Type B pancreatic cell (in vitro differentiated cells): ENCODE measurements around the gene KIRREL3. TPM values are rescaled to one million over a fixed set of nuclear protein-coding genes. Genes with fewer than 3 reads are reported as not detected.
A peak's percentile ranks its signal among the peaks of the same experiment; 100 is the strongest.

Experiments used
- DNase-seq: peaks from one replicate; pipeline ENCODE4 v3.0.0; 2021; ENCODE audit warnings: mixed read lengths; ENCODE audit not compliant: unreplicated experiment; ENCODE audit errors: extremely low spot score
- H3K27ac Mint-ChIP-seq: 2 replicates; pipeline ENCODE4 v1.8.0; 2021; ENCODE audit warnings: mild to moderate bottlenecking, mixed read lengths
- H3K27me3 Mint-ChIP-seq: 2 replicates; pipeline ENCODE4 v1.8.0; 2021; ENCODE audit warnings: mixed read lengths
- H3K36me3 Mint-ChIP-seq: 2 replicates; pipeline ENCODE4 v1.8.0; 2021; ENCODE audit warnings: mixed read lengths
- H3K4me1 Mint-ChIP-seq: one replicate; pipeline ENCODE4 v1.8.0; 2021; ENCODE audit warnings: mixed read lengths; ENCODE audit not compliant: unreplicated experiment
- H3K4me3 Mint-ChIP-seq: 2 replicates; pipeline ENCODE4 v1.8.0; 2021; ENCODE audit warnings: mild to moderate bottlenecking, mixed read lengths
- H3K9me3 Mint-ChIP-seq: 2 replicates; pipeline ENCODE4 v1.8.0; 2021; ENCODE audit warnings: mixed read lengths
- total RNA-seq: library from RNA; stranded (reverse); gene quantifications from 2 replicates; pipeline ENCODE4 v1.2.1, GENCODE V29; 2021; ENCODE audit warnings: low replicate concordance
- TF ChIP-seq, protein P1 (sequence below): fragments of 200-600 bp; sonication (generic); conservative IDR thresholded peaks from 2 replicates; pipeline ENCODE4 v1.5.0; 2021; ENCODE audit warnings: antibody characterized with exemption, mild to moderate bottlenecking

Gene KIRREL3
- total RNA-seq, 1 donor from 2014 or later, result 4.1 TPM

DNA sequence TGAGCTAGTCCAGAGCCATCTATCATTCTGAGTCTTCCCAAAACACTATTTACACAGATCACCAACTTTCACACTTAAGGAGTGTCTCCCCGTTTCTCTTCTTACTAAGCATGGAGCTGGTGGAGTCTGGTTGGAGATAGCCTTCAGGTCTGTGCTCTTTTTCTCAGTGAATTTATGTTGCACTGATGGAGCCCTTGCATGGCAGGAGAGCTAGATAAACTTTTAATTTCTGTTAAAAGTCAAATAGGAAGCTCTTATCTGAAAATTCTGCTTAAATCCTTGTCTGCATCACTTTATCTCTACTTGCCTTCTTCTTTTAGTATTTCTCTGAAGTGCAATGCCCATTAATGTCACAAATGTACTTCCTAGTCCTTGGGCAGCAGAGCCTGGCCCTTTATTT lies 581.7 kb downstream of the KIRREL3 start:
- H3K27ac Mint-ChIP-seq, result no peak overlapping the region
- no peak for DNase-seq
- H3K4me3 Mint-ChIP-seq, result no peak overlapping the region
- TF ChIP-seq, protein P1, sequence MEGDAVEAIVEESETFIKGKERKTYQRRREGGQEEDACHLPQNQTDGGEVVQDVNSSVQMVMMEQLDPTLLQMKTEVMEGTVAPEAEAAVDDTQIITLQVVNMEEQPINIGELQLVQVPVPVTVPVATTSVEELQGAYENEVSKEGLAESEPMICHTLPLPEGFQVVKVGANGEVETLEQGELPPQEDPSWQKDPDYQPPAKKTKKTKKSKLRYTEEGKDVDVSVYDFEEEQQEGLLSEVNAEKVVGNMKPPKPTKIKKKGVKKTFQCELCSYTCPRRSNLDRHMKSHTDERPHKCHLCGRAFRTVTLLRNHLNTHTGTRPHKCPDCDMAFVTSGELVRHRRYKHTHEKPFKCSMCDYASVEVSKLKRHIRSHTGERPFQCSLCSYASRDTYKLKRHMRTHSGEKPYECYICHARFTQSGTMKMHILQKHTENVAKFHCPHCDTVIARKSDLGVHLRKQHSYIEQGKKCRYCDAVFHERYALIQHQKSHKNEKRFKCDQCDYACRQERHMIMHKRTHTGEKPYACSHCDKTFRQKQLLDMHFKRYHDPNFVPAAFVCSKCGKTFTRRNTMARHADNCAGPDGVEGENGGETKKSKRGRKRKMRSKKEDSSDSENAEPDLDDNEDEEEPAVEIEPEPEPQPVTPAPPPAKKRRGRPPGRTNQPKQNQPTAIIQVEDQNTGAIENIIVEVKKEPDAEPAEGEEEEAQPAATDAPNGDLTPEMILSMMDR, result no peak
- H3K27me3 Mint-ChIP-seq, result no peaks in the 10 kb centered on the region
- H3K36me3 Mint-ChIP-seq, result peaks cover 5% of the 10 kb centered on the region
- H3K9me3 Mint-ChIP-seq, result no peaks in the 10 kb centered on the region
- H3K4me1 Mint-ChIP-seq, result peaks cover 6% of the 10 kb centered on the region

DNA sequence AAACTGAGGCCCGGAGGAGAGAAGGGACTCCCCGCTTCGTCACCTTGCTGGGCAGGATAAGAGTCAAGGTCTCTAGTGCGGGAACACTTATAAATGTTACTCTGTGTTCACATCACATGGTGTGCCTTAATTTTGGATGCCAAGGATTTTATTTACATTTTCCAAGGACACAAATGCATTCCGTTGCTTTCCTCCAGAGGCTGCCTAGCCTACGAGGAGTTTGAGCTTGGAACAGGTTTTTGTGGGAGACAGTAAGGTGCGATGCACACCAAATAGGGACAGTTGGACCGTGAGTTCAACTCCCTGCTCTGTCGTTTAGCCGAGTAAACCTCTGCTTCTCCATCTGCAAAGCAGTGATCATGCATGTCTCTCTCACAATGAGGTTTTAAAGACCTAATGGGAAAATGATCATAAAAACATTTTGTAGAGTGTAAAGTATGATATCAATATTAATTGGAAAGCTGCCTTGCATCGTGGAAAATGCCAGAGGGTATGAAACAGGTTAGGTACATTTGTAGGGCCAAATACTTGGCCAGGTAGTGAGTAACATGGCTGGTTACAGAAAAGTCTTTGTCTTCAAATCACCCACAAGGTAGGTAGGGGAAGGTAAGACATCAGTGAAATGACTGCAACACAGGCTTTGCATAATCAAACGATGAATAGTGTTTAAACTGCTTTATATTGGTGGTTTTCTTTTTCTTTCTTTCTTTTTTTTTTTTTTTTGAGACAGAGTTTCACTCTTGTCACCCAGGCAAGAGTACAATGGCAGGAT lies 583.3 kb downstream of the KIRREL3 start:
- Mint-ChIP-seq H3K4me1 (peaks cover 6% of the 10 kb centered on the region), H3K36me3 (peaks cover 5% of the 10 kb centered on the region), H3K4me3 (no peak overlapping the region), H3K27ac (no peak overlapping the region), H3K9me3 (no peaks in the 10 kb centered on the region), H3K27me3 (no peaks in the 10 kb centered on the region)
- TF ChIP-seq, protein P1, result no peak
- DNase-seq, result no peak

DNA sequence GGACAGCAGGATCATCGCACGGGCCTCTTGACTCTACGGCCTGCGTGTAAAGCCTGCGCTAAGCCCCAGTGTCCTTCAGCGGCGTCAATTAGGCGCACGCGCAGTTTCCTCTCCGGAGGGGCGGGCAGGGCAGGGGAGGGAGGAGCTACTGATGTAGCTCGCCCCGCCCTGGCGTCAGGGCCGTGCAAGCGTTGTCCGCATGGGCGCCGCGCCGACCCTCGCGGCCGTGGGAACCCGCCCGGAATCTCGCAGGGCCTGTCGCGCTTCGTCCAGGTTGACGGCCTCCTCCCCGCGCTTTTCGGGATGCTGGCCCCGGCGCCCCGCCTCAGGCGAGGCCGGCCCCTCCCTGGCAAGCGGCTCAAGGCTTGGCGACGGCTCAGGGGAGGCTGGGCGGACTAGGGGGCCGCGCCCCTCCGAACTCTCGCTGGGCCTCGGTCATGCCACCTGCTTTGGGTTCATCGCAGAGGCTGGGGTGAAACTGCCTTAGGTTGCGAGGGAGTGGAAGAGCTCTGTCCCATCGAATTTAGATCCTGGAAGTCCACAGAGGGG lies 584.0 kb downstream of the KIRREL3 start:
- peak overlapping the region; percentile 55 for H3K27ac Mint-ChIP-seq
- no peaks in the 10 kb centered on the region for H3K27me3 Mint-ChIP-seq
- H3K36me3 Mint-ChIP-seq, result peaks cover 9% of the 10 kb centered on the region
- peak overlapping the region; percentile 22 for H3K4me3 Mint-ChIP-seq
- DNase-seq, result no peak
- TF ChIP-seq, protein P1, result no peak
- no peaks in the 10 kb centered on the region for H3K9me3 Mint-ChIP-seq
- peaks cover 11% of the 10 kb centered on the region for H3K4me1 Mint-ChIP-seq

DNA sequence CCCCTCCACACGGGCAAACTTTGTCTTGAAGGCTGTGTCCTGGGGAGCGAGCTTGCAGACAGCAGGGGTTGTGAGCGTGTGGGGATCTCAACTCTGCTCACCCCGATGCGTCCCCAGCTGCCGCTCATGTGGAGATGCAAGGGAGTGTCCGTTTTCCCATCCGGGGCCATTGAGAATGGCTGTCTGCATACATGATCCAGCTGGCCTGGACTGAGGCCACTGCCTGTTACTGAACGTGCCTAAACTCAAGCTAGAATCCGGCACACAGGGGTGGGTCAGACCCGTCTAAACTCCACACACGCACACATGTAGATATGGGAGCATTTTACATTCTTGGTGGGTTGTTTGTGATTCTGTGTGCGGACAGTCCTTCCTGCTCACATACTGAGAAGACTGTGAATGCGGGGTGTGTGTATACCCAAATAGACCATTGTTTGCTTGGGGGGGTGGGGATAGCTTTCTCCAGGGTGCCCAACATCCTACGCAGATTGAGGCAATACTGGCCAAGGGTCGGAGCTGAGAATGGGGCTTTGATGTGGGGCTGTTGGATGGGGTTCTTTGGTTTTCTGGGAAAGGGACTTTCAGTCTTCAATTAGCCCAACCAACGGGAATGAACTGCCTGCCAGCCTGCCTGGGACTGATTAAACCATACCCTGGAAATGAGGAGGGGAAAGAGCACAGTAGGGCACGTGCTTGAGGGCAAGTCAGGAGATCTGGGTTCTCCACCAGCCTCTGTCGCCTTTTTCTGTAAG lies 584.7 kb downstream of the KIRREL3 start:
- Mint-ChIP-seq H3K27me3 (no peaks in the 10 kb centered on the region), H3K27ac (peak overlapping the region; percentile 55), H3K9me3 (no peaks in the 10 kb centered on the region), H3K4me1 (peaks cover 12% of the 10 kb centered on the region), H3K36me3 (peaks cover 10% of the 10 kb centered on the region), H3K4me3 (peak overlapping the region; percentile 22)
- TF ChIP-seq, protein P1, result no peak
- no peak for DNase-seq

DNA sequence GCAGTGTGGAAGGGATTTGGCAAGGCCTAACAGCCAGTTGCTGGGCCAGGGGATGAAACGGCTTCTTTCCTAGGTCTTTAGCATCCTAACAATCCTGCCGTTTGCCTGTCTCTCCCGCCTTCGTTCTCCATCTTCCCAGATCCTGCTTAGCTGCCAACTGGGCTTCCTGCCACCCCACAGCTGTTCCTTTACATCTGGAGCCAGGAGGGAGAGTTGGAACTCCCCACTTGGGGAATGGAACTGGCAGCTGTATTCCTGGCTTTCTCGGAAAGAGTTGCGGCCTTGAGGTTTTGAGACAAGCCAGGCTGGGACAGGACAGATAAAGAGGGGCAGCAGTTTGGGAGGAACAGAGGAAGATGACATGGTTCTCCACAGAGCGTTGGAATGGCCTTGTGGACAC lies 585.4 kb downstream of the KIRREL3 start:
- peaks cover 14% of the 10 kb centered on the region for H3K36me3 Mint-ChIP-seq
- H3K27ac Mint-ChIP-seq, result no peak overlapping the region
- H3K9me3 Mint-ChIP-seq, result no peaks in the 10 kb centered on the region
- TF ChIP-seq, protein P1, result no peak
- H3K4me1 Mint-ChIP-seq, result peaks cover 13% of the 10 kb centered on the region
- no peak overlapping the region for H3K4me3 Mint-ChIP-seq
- no peak for DNase-seq
- H3K27me3 Mint-ChIP-seq, result no peaks in the 10 kb centered on the region
